ENCODE measurements around the gene PHF19. TPM values are rescaled to one million over a fixed set of nuclear protein-coding genes. Genes with fewer than 3 reads are reported as not detected.

Gene PHF19
- total and polyA plus RNA-seq, 2 experiments from 2014 or later = 16.8 to 31.0 TPM

DNA sequence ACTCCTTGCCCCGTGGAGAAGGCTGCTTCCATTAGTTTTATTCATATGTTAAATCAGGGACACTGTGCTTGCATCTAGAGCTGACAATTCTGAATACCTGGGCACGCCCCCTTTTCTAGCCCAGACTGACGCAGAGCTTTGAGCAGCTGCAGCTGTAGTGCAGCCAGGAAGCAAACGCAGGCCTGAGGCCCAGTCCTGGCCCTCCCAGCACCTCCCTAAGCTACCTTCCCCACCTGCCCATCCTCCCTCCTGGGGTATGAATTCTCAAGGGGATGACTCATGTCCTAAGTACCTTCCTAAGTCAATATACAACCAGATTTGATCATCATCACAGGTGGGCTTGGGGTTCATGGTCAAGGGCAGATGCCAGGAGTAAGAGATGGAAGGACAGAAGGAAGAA lies 3.5 kb downstream of the PHF19 start:
- peaks cover 46% of the 10 kb centered on the region for H3K4me1 ChIP-seq (ENCODE audit: insufficient read depth)
- TF ChIP-seq POLR2AphosphoS5 (IDR thresholded peaks at IDR 0.05; ENCODE audit: low read depth) (peak; percentile 51), NANOG (IDR thresholded peaks at IDR 0.05; ENCODE audit: borderline replicate concordance) (peak; percentile 65), ZNF114 (CRISPR knock-in tag; IDR thresholded peaks at IDR 0.05) (no peak), ZNF331 (CRISPR knock-in tag; IDR thresholded peaks at IDR 0.05; ENCODE audit: low read depth) (no peak), JUNB (IDR thresholded peaks at IDR 0.05; ENCODE audit: unreplicated experiment) (no peak), EZH2 (IDR thresholded peaks at IDR 0.05; ENCODE audit: low read depth, unreplicated experiment) (no peak), CREB1 (CRISPR knock-in tag; IDR thresholded peaks at IDR 0.05; ENCODE audit: low read depth) (peak; percentile 50; the same call in 1 of the 2 replicates), STAT1 (IDR thresholded peaks at IDR 0.05; ENCODE audit: unreplicated experiment) (no peak), EZH2phosphoT487 (IDR thresholded peaks at IDR 0.05; ENCODE audit: unreplicated experiment) (no peak)
- TF ChIP-seq, protein P1, sequence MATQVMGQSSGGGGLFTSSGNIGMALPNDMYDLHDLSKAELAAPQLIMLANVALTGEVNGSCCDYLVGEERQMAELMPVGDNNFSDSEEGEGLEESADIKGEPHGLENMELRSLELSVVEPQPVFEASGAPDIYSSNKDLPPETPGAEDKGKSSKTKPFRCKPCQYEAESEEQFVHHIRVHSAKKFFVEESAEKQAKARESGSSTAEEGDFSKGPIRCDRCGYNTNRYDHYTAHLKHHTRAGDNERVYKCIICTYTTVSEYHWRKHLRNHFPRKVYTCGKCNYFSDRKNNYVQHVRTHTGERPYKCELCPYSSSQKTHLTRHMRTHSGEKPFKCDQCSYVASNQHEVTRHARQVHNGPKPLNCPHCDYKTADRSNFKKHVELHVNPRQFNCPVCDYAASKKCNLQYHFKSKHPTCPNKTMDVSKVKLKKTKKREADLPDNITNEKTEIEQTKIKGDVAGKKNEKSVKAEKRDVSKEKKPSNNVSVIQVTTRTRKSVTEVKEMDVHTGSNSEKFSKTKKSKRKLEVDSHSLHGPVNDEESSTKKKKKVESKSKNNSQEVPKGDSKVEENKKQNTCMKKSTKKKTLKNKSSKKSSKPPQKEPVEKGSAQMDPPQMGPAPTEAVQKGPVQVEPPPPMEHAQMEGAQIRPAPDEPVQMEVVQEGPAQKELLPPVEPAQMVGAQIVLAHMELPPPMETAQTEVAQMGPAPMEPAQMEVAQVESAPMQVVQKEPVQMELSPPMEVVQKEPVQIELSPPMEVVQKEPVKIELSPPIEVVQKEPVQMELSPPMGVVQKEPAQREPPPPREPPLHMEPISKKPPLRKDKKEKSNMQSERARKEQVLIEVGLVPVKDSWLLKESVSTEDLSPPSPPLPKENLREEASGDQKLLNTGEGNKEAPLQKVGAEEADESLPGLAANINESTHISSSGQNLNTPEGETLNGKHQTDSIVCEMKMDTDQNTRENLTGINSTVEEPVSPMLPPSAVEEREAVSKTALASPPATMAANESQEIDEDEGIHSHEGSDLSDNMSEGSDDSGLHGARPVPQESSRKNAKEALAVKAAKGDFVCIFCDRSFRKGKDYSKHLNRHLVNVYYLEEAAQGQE (IDR thresholded peaks at IDR 0.05; ENCODE audit: unreplicated experiment) = no peak
- TF ChIP-seq, protein P2, sequence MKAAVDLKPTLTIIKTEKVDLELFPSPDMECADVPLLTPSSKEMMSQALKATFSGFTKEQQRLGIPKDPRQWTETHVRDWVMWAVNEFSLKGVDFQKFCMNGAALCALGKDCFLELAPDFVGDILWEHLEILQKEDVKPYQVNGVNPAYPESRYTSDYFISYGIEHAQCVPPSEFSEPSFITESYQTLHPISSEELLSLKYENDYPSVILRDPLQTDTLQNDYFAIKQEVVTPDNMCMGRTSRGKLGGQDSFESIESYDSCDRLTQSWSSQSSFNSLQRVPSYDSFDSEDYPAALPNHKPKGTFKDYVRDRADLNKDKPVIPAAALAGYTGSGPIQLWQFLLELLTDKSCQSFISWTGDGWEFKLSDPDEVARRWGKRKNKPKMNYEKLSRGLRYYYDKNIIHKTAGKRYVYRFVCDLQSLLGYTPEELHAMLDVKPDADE (IDR thresholded peaks at IDR 0.05) = no peak
- TF ChIP-seq, protein P3, sequence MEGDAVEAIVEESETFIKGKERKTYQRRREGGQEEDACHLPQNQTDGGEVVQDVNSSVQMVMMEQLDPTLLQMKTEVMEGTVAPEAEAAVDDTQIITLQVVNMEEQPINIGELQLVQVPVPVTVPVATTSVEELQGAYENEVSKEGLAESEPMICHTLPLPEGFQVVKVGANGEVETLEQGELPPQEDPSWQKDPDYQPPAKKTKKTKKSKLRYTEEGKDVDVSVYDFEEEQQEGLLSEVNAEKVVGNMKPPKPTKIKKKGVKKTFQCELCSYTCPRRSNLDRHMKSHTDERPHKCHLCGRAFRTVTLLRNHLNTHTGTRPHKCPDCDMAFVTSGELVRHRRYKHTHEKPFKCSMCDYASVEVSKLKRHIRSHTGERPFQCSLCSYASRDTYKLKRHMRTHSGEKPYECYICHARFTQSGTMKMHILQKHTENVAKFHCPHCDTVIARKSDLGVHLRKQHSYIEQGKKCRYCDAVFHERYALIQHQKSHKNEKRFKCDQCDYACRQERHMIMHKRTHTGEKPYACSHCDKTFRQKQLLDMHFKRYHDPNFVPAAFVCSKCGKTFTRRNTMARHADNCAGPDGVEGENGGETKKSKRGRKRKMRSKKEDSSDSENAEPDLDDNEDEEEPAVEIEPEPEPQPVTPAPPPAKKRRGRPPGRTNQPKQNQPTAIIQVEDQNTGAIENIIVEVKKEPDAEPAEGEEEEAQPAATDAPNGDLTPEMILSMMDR (conservative IDR thresholded peaks at IDR 0.05; ENCODE audit: low read depth in 2 of 2) = no peak
- TF ChIP-seq, protein P4, sequence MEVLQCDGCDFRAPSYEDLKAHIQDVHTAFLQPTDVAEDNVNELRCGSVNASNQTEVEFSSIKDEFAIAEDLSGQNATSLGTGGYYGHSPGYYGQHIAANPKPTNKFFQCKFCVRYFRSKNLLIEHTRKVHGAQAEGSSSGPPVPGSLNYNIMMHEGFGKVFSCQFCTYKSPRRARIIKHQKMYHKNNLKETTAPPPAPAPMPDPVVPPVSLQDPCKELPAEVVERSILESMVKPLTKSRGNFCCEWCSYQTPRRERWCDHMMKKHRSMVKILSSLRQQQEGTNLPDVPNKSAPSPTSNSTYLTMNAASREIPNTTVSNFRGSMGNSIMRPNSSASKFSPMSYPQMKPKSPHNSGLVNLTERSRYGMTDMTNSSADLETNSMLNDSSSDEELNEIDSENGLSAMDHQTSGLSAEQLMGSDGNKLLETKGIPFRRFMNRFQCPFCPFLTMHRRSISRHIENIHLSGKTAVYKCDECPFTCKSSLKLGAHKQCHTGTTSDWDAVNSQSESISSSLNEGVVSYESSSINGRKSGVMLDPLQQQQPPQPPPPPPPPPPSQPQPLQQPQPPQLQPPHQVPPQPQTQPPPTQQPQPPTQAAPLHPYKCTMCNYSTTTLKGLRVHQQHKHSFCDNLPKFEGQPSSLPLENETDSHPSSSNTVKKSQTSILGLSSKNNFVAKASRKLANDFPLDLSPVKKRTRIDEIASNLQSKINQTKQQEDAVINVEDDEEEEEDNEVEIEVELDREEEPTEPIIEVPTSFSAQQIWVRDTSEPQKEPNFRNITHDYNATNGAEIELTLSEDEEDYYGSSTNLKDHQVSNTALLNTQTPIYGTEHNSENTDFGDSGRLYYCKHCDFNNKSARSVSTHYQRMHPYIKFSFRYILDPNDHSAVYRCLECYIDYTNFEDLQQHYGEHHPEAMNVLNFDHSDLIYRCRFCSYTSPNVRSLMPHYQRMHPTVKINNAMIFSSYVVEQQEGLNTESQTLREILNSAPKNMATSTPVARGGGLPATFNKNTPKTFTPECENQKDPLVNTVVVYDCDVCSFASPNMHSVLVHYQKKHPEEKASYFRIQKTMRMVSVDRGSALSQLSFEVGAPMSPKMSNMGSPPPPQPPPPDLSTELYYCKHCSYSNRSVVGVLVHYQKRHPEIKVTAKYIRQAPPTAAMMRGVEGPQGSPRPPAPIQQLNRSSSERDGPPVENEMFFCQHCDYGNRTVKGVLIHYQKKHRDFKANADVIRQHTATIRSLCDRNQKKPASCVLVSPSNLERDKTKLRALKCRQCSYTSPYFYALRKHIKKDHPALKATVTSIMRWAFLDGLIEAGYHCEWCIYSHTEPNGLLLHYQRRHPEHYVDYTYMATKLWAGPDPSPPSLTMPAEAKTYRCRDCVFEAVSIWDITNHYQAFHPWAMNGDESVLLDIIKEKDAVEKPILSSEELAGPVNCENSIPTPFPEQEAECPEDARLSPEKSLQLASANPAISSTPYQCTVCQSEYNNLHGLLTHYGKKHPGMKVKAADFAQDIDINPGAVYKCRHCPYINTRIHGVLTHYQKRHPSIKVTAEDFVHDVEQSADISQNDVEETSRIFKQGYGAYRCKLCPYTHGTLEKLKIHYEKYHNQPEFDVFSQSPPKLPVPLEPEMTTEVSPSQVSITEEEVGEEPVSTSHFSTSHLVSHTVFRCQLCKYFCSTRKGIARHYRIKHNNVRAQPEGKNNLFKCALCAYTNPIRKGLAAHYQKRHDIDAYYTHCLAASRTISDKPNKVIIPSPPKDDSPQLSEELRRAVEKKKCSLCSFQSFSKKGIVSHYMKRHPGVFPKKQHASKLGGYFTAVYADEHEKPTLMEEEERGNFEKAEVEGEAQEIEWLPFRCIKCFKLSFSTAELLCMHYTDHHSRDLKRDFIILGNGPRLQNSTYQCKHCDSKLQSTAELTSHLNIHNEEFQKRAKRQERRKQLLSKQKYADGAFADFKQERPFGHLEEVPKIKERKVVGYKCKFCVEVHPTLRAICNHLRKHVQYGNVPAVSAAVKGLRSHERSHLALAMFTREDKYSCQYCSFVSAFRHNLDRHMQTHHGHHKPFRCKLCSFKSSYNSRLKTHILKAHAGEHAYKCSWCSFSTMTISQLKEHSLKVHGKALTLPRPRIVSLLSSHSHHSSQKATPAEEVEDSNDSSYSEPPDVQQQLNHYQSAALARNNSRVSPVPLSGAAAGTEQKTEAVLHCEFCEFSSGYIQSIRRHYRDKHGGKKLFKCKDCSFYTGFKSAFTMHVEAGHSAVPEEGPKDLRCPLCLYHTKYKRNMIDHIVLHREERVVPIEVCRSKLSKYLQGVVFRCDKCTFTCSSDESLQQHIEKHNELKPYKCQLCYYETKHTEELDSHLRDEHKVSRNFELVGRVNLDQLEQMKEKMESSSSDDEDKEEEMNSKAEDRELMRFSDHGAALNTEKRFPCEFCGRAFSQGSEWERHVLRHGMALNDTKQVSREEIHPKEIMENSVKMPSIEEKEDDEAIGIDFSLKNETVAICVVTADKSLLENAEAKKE (CRISPR knock-in tag; IDR thresholded peaks at IDR 0.05) = no peak
- Mint-ChIP-seq H3K9me3 (no peaks in the 10 kb centered on the region), H3K27me3 (ENCODE audit: insufficient read depth, low read depth, poor library complexity) (peaks cover 22% of the 10 kb centered on the region), H3K4me1 (peaks cover 50% of the 10 kb centered on the region), H3K4me3 (peak overlapping the region; percentile 26), H3K27ac (peak overlapping the region; percentile 84), H3K36me3 (ENCODE audit: low read depth) (peaks cover 47% of the 10 kb centered on the region)
- H3K27me3 ChIP-seq (ENCODE audit: insufficient read depth) = peaks cover 8% of the 10 kb centered on the region
- H3F3A ChIP-seq (replicated peaks; ENCODE audit: low read depth) = peaks cover 35% of the 10 kb centered on the region
- DNase-seq (ENCODE audit: low spot score) (peak; percentile 97), ATAC-seq (peak; percentile 42)
- no peak overlapping the region for H2AFZ ChIP-seq
- no peaks in the 10 kb centered on the region for H4K20me1 ChIP-seq (replicated peaks; ENCODE audit: insufficient read depth)
- peak overlapping the region; percentile 93 for H3K27ac ChIP-seq (ENCODE audit: low read depth)
- H3K36me3 ChIP-seq (ENCODE audit: insufficient read depth) = peaks cover 5% of the 10 kb centered on the region; the same call in 1 of the 2 replicates
- H3K4me3 ChIP-seq = peak overlapping the region; percentile 2; the same call in 1 of the 2 replicates
- H3K4me2 ChIP-seq = peak overlapping the region; percentile 69
- peaks cover 6% of the 10 kb centered on the region; the same call in 1 of the 2 replicates for H3K79me2 ChIP-seq (replicated peaks; ENCODE audit: insufficient read depth)
- H3K9me2 ChIP-seq (ENCODE audit: insufficient read depth) = no peaks in the 10 kb centered on the region

Data from GM23338 (cell line).